Fibroblast of peridontal ligament (primary cell): ENCODE data around the gene DDRGK1.

Experiments
- DNase-seq: peaks from one replicate; pipeline ENCODE4 v3.0.0-alpha.2; 2010; ENCODE audit errors: extremely low read depth

The DDRGK1 gene

GRCh38 chr20:3204124-3204794 lies at the start of gene DDRGK1:
DDRGK1 (minus strand) TSS chr20:3204682; CDS start chr20:3204627, 55 bp downstream.
- DNase-seq, result peak; percentile 79

GRCh38 chr20:3251806-3252205 lies 47.3 kb upstream of the DDRGK1 start:
- peak; percentile 39 for DNase-seq

DNA sequence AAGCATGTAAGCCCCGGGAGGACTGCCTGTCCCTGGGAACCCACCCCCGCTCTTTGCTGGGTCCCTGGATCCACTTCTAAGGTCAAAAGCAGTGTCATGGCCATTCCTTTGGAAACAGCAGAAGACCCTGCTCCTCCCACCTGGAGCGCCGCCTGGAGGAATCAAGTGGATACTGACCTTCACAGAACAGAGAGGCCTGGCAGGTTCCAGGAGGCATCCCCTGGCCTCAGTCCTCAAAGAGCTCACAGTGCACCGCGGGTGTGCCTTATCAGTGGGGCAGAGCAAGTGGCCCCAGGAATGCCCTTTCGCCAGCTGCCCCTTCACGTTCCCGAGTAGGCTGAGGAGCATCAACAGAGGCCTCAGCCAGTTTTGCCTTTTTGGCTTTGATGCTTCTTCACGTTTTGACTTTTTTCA lies 45.6 kb upstream of the DDRGK1 start:
- DNase-seq, result no peak

GRCh38 chr20:3248993-3249347 lies 44.5 kb upstream of the DDRGK1 start:
- DNase-seq, result no peak

- no peak for DNase-seq
Observed at GRCh38 chr20:3248167-3248992, 43.9 kb upstream of the DDRGK1 start.

GRCh38 chr20:3247638-3248037 lies 43.2 kb upstream of the DDRGK1 start:
- no peak for DNase-seq

GRCh38 chr20:3246682-3247081 lies 42.2 kb upstream of the DDRGK1 start:
- DNase-seq, result no peak

GRCh38 chr20:3245711-3246110 lies 41.2 kb upstream of the DDRGK1 start:
- DNase-seq, result no peak

- no peak for DNase-seq
Observed at GRCh38 chr20:3245156-3245555, 40.7 kb upstream of the DDRGK1 start.

GRCh38 chr20:3244613-3245012 lies 40.1 kb upstream of the DDRGK1 start:
- no peak for DNase-seq

GRCh38 chr20:3243718-3244358 lies 39.4 kb upstream of the DDRGK1 start:
- no peak for DNase-seq

DNA sequence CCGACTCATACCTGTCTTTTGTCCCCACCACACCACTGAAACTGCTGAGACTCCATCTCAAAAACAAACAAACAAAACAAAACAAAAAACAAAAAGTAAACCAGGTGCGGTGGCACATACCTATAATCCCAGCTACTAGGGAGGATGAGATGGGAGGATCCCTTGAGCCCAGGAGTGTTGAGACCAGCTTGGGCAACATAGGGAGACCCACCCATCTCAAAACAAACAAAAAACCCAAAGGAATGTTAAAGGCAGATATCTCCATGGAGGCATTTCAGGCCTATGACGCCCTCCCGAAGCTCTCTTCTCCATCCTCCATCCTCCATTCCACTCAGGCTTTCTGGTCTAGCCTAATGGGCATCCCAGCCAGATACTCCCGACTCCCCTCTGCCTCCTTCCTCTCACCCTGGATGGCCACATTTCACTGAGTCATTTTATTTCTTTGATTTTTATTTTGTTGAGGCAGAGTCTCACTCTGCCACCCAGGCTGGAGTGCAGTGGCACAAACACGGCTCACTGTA lies 37.8 kb upstream of the DDRGK1 start:
- no peak for DNase-seq

- no peak for DNase-seq
Observed at GRCh38 chr20:3240776-3241363, 36.4 kb upstream of the DDRGK1 start.

DNA sequence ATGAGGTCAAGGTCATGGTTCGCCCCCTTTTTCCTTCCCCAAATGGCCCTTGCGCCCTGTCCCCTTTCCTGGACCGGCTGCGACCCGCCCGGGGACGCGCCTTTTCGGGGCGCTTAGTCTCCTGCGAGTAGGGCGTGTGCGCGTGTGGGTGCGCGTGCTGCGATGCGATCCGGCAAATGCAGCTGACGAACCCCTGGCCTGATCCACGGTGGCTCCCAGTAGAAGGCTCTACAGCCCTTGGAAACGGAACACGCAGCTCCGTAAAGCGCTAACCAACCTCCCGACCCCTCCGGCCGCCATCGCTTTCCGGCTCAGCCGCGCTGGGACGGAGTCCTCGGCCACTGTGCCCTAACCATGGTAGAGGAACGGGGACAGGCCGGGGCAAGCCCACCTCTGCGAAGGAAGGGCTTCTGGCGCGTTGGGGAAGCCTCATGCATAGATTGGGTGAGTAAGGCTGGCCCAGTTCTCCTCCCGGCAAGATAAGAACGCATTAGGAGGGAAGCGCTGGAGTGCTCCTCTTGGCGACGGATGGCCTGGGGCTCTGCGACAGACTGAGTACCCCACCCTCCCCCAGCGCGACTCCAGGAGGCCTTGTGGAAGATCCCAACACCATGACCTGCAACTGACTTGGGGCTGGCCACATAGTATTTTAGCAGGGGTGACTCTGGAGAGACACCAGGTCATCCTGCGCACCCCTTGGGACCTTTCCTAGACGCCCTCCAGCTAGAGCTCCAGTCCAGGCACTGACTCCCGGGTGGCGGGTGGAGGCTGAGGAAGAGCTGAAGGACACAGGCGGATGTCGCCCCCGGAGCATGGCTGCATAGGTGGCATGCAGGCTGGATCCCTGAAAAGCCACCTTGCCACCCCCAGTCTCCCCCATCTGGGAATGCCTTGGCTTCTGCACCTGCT lies 35.6 kb upstream of the DDRGK1 start:
- DNase-seq, result no peak

- peak; percentile 34 for DNase-seq
Observed at GRCh38 chr20:3239026-3239866, 34.8 kb upstream of the DDRGK1 start, which contains the start of gene SLC4A11. SLC4A11 (minus strand) TSS chr20:3239190; CDS start chr20:3239137, 53 bp downstream.

GRCh38 chr20:3238616-3239025 lies 34.1 kb upstream of the DDRGK1 start:
- no peak for DNase-seq

- no peak for DNase-seq
Observed at GRCh38 chr20:3237958-3238615, 33.6 kb upstream of the DDRGK1 start.

GRCh38 chr20:3237011-3237957 lies 32.8 kb upstream of the DDRGK1 start:
- no peak for DNase-seq
